ENCODE results near the gene PTPRN2. TPM values are rescaled to one million over a fixed set of nuclear protein-coding genes. Genes with fewer than 3 reads are reported as not detected.

The PTPRN2 gene
- total RNA-seq, 1 experiment from 2014 or later, result 2.1 TPM

- Histone ChIP-seq H3K27ac (ENCODE audit: low read depth, low read length) (no peak overlapping the region), H3K36me3 (ENCODE audit: control insufficient read depth in 1 of 2, insufficient read depth in 2 of 2, low read length in 2 of 2) (no peaks in the 10 kb centered on the region), H3K27me3 (ENCODE audit: insufficient read depth, low read length) (0 out of 2 replicates have a peak, but pooled peaks cover 3% of the 10 kb centered on the region), H3K79me2 (ENCODE audit: insufficient read depth, low read length) (no peaks in the 10 kb centered on the region), H4K20me1 (ENCODE audit: insufficient read depth) (no peaks in the 10 kb centered on the region), H3K9me3 (ENCODE audit: control insufficient read depth in 1 of 2, insufficient read depth in 1 of 2, low read depth in 1 of 2, low read length in 2 of 2) (no peaks in the 10 kb centered on the region), H3K4me3 (replicated peaks in 1 of 2; ENCODE audit: low read depth in 1 of 2, low read length in 2 of 2) (no peak overlapping the region), H3K4me1 (ENCODE audit: control insufficient read depth in 1 of 2, insufficient read depth in 2 of 2, low read length in 2 of 2) (no peaks in the 10 kb centered on the region), H2AFZ (ENCODE audit: low read depth, low read length, poor library complexity, severe bottlenecking) (no peak overlapping the region), H3K9me2 (ENCODE audit: insufficient read depth) (no peaks in the 10 kb centered on the region), H3K9ac (ENCODE audit: low read length) (no peak overlapping the region), H3K4me2 (ENCODE audit: low read length) (no peak overlapping the region)
- DNase-seq (ENCODE audit: low read depth, low spot score) (no peak), ATAC-seq (no peak)
- ChIA-PET POLR2A (no interaction called here), CTCF (no interaction called here), RAD21 (ENCODE audit: low non-redundant PET in 1 of 2, low total read pairs in 2 of 2, uncharacterized antibody in 2 of 2, unreplicated experiment in 2 of 2) (no interaction called here)
- no peak for TF ChIP-seq TCF7L2 (IDR thresholded peaks at IDR 0.05; ENCODE audit: borderline replicate concordance, extremely low read depth, insufficient read depth, insufficient read length)
- intact Hi-C loops (cut with micrococcal nuclease), result no loop called here
- BruUV-seq (replicated peaks), result no TSS peak
Observed at GRCh38 chr7:158538156-158538946, 49.3 kb downstream of the PTPRN2 start.

- H3K9ac ChIP-seq (ENCODE audit: low read length), result no peak overlapping the region
- intact Hi-C loops (cut with micrococcal nuclease), result no loop called here
- no peaks in the 10 kb centered on the region for H3K79me2 ChIP-seq (ENCODE audit: insufficient read depth, low read length)
- H3K4me2 ChIP-seq (ENCODE audit: low read length), result no peak overlapping the region
- no peaks in the 10 kb centered on the region for H4K20me1 ChIP-seq (ENCODE audit: insufficient read depth)
- no peak for DNase-seq (ENCODE audit: low read depth, low spot score)
- RAD21 ChIA-PET (ENCODE audit: low non-redundant PET in 1 of 2, low total read pairs in 2 of 2, uncharacterized antibody in 2 of 2, unreplicated experiment in 2 of 2), result no interaction called here
- ATAC-seq, result no peak
- H3K4me1 ChIP-seq (ENCODE audit: control insufficient read depth in 1 of 2, insufficient read depth in 2 of 2, low read length in 2 of 2), result no peaks in the 10 kb centered on the region
- TF ChIP-seq REST (IDR thresholded peaks at IDR 0.05; ENCODE audit: low read depth) (no peak), SP1 (IDR thresholded peaks at IDR 0.05; ENCODE audit: low read depth) (no peak), ZBTB33 (IDR thresholded peaks at IDR 0.05; ENCODE audit: extremely low read depth, insufficient replicate concordance, low read length) (no peak), EZH2phosphoT487 (IDR thresholded peaks at IDR 0.05; ENCODE audit: borderline replicate concordance) (no peak), SIN3A (IDR thresholded peaks at IDR 0.05; ENCODE audit: low read depth) (no peak), RAD21 (IDR thresholded peaks at IDR 0.05; ENCODE audit: low read depth) (no peak)
- 0 out of 2 replicates have a peak, but pooled peaks cover 3% of the 10 kb centered on the region for H3K27me3 ChIP-seq (ENCODE audit: insufficient read depth, low read length)
- no peaks in the 10 kb centered on the region for H3K9me3 ChIP-seq (ENCODE audit: control insufficient read depth in 1 of 2, insufficient read depth in 1 of 2, low read depth in 1 of 2, low read length in 2 of 2)
- POLR2A ChIA-PET, result no interaction called here
- no peaks in the 10 kb centered on the region for H3K9me2 ChIP-seq (ENCODE audit: insufficient read depth)
- BruUV-seq (replicated peaks), result no TSS peak
- no peak overlapping the region for H2AFZ ChIP-seq (ENCODE audit: low read depth, low read length, poor library complexity, severe bottlenecking)
- H3K36me3 ChIP-seq (ENCODE audit: control insufficient read depth in 1 of 2, insufficient read depth in 2 of 2, low read length in 2 of 2), result no peaks in the 10 kb centered on the region
- no peak overlapping the region for H3K27ac ChIP-seq (ENCODE audit: low read depth, low read length)
- H3K4me3 ChIP-seq (replicated peaks in 1 of 2; ENCODE audit: low read depth in 1 of 2, low read length in 2 of 2), result no peak overlapping the region
- CTCF ChIA-PET, result no interaction called here
Observed at GRCh38 chr7:158537516-158537882, 50.1 kb downstream of the PTPRN2 start.
